Measurements from ENCODE around the gene MYO1D.

DNA sequence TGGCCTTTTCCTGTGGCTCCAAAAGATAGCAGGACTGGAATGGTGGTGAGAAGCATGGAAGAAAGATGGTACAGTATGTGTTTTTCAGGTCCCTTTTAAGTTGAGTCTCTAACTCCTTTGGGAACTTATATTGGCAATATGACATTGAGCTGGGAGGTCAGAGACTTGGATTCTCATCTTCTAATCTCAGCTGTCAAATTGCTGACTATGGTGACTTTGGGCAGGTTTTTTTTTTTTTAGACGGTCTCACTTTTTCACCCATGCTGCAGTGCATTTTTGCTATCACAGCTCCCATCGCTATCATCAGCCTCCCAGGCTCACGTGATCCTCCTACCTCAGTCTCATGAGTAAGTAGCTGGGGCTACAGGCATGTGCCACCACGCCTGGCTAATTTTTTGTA lies 405.3 kb downstream of the MYO1D start:
- TF ChIP-seq KDM1A (CRISPR knock-in tag; IDR thresholded peaks at IDR 0.05) (no peak), TRIM24 (CRISPR knock-in tag; IDR thresholded peaks at IDR 0.05) (no peak), CTCF (CRISPR knock-in tag; IDR thresholded peaks at IDR 0.05) (no peak)

All from HepG2 (cell line).